Smooth muscle cell (in vitro differentiated cells): ENCODE results near the gene SLC22A7. TPM values are rescaled to one million over a fixed set of nuclear protein-coding genes. Genes with fewer than 3 reads are reported as not detected.

Source experiments
- DNase-seq: peaks from one replicate; lab custom pipeline; 2025; ENCODE audit not compliant: unreplicated experiment; lab: John Stamatoyannopoulos, UW
- H2AFZ ChIP-seq: fragments of 200-600 bp; sonication (generic); 2 replicates; pipeline ENCODE4 v1.6.0; 2016; ENCODE audit warnings: antibody characterized with exemption, low read depth, mild to moderate bottlenecking
- H3F3A ChIP-seq: fragments of 200-600 bp; sonication (generic); 2 replicates; pipeline ENCODE4 v1.6.0; 2017; ENCODE audit warnings: antibody characterized with exemption, low read depth
- H3K27ac ChIP-seq: fragments of 200-600 bp; sonication (generic); 2 replicates; pipeline ENCODE4 v1.5.1; 2016; ENCODE audit warnings: low read depth, mild to moderate bottlenecking
- H3K27me3 ChIP-seq: fragments of 200-600 bp; sonication (generic); 2 replicates; pipeline ENCODE4 v1.6.1; 2016; ENCODE audit warnings: low read depth, mild to moderate bottlenecking
- H3K36me3 ChIP-seq: fragments of 200-600 bp; sonication (generic); 2 replicates; pipeline ENCODE4 v1.5.1; 2016; ENCODE audit warnings: low read depth
- H3K4me1 ChIP-seq: fragments of 200-600 bp; sonication (generic); 2 replicates; pipeline ENCODE4 v1.5.1; 2016; ENCODE audit warnings: low read depth
- H3K4me2 ChIP-seq: fragments of 200-600 bp; sonication (generic); 2 replicates; pipeline ENCODE4 v1.6.0; 2016; ENCODE audit warnings: mild to moderate bottlenecking
- H3K4me3 ChIP-seq: fragments of 200-600 bp; sonication (generic); 2 replicates; pipeline ENCODE4 v1.5.1; 2016; ENCODE audit warnings: mild to moderate bottlenecking
- H3K79me2 ChIP-seq: fragments of 200-600 bp; sonication (generic); 2 replicates; pipeline ENCODE4 v1.6.0; 2016; ENCODE audit warnings: low read depth, mild to moderate bottlenecking
- H3K9ac ChIP-seq: fragments of 200-600 bp; sonication (generic); 2 replicates; pipeline ENCODE4 v1.6.0; 2016; ENCODE audit warnings: low read depth
- H3K9me3 ChIP-seq: fragments of 200-600 bp; sonication (generic); replicated peaks from 2 replicates; pipeline ENCODE4 v1.5.1; 2016; ENCODE audit warnings: low read depth
- H4K20me1 ChIP-seq: fragments of 200-600 bp; sonication (generic); 2 replicates; pipeline ENCODE4 v1.6.0; 2016; ENCODE audit warnings: low read depth
- WGBS: methylation state at CpG from one replicate; pipeline ENCODE4 v1.1.7; 2016; ENCODE audit warnings: low lambda C conversion rate; 5-methylcytosine and 5-hydroxymethylcytosine counted together
- polyA plus RNA-seq: library from polyadenylated mRNA; unstranded; fragments of >200 nt; fragmentation: Nextera tagmentation; extraction: Ambion mirVana; gene quantifications from 2 replicates; pipeline ENCODE4 v1.2.1, GENCODE V29; 2016
- total RNA-seq: library from RNA; depleted of rRNA; stranded (reverse); fragments of >200 nt; gene quantifications from 2 replicates; pipeline ENCODE4 v1.2.3, GENCODE V29; 2014
- TF ChIP-seq, protein P1 (sequence below): fragments of 200-600 bp; sonication (generic); IDR thresholded peaks from 2 replicates; pipeline ENCODE4 v1.5.1; 2017; ENCODE audit warnings: borderline replicate concordance, mild to moderate bottlenecking, antibody characterized with exemption; ENCODE audit not compliant: insufficient read depth, poor library complexity, severe bottlenecking

Gene SLC22A7
- total and polyA plus RNA-seq, 2 experiments from 2014 or later, result not detected

DNA sequence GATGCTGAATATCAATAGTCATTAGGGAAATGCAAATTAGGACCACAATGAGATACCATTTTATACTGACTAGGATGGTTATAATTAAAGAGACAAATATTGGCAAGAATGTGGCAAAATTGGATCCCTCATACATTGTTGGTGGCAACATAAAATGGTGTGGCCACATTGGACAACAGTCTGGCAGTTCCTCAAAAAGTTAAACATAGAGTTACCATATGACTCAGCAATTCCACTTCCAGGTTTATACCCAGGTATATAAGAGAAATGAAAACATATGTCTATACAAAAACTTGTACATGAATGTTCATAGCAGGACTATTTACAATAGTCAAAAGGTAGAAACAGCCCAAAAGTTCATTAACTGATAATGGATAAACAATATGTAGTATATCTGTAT lies 12.6 kb downstream of the SLC22A7 start:
- Histone ChIP-seq H3K9me3 (no peaks in the 10 kb centered on the region), H3K27ac (no peak overlapping the region), H4K20me1 (no peaks in the 10 kb centered on the region), H3K4me2 (no peak overlapping the region), H3K4me3 (no peak overlapping the region), H3K9ac (no peak overlapping the region), H3F3A (no peaks in the 10 kb centered on the region), H2AFZ (no peak overlapping the region), H3K4me1 (peaks cover 5% of the 10 kb centered on the region), H3K79me2 (no peaks in the 10 kb centered on the region), H3K36me3 (no peaks in the 10 kb centered on the region), H3K27me3 (peaks cover 11% of the 10 kb centered on the region)
- TF ChIP-seq, protein P1, sequence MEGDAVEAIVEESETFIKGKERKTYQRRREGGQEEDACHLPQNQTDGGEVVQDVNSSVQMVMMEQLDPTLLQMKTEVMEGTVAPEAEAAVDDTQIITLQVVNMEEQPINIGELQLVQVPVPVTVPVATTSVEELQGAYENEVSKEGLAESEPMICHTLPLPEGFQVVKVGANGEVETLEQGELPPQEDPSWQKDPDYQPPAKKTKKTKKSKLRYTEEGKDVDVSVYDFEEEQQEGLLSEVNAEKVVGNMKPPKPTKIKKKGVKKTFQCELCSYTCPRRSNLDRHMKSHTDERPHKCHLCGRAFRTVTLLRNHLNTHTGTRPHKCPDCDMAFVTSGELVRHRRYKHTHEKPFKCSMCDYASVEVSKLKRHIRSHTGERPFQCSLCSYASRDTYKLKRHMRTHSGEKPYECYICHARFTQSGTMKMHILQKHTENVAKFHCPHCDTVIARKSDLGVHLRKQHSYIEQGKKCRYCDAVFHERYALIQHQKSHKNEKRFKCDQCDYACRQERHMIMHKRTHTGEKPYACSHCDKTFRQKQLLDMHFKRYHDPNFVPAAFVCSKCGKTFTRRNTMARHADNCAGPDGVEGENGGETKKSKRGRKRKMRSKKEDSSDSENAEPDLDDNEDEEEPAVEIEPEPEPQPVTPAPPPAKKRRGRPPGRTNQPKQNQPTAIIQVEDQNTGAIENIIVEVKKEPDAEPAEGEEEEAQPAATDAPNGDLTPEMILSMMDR, result no peak
- DNase-seq, result no peak

GRCh38 chr6:43311666-43312065 lies 13.6 kb downstream of the SLC22A7 start:
- TF ChIP-seq, protein P1, result no peak
- no peak overlapping the region for H3K4me2 ChIP-seq
- H3K27me3 ChIP-seq, result peaks cover 11% of the 10 kb centered on the region
- no peaks in the 10 kb centered on the region for H3K36me3 ChIP-seq
- H3K4me3 ChIP-seq, result no peak overlapping the region
- H3K9me3 ChIP-seq, result no peaks in the 10 kb centered on the region
- H2AFZ ChIP-seq, result no peak overlapping the region
- no peaks in the 10 kb centered on the region for H3K79me2 ChIP-seq
- no peak overlapping the region for H3K9ac ChIP-seq
- no peak for DNase-seq
- H3K4me1 ChIP-seq, result peaks cover 5% of the 10 kb centered on the region
- WGBS, result 90% methylated on average over 3 of the region's 3 CpGs
- no peaks in the 10 kb centered on the region for H3F3A ChIP-seq
- no peaks in the 10 kb centered on the region for H4K20me1 ChIP-seq
- H3K27ac ChIP-seq, result no peak overlapping the region

GRCh38 chr6:43313813-43314212 lies 15.8 kb downstream of the SLC22A7 start:
- TF ChIP-seq, protein P1, result no peak
- 89% methylated on average over 1 of the region's 1 CpG for WGBS
- Histone ChIP-seq H3K4me1 (peaks cover 3% of the 10 kb centered on the region), H3K27me3 (peaks cover 5% of the 10 kb centered on the region), H3K79me2 (no peaks in the 10 kb centered on the region), H3K27ac (no peak overlapping the region), H2AFZ (no peak overlapping the region), H3K9ac (no peak overlapping the region), H3F3A (no peaks in the 10 kb centered on the region), H3K9me3 (no peaks in the 10 kb centered on the region), H4K20me1 (no peaks in the 10 kb centered on the region), H3K4me3 (no peak overlapping the region), H3K36me3 (no peaks in the 10 kb centered on the region), H3K4me2 (no peak overlapping the region)
- DNase-seq, result no peak

GRCh38 chr6:43318011-43318410 lies 20.0 kb downstream of the SLC22A7 start:
- Histone ChIP-seq H3K79me2 (no peaks in the 10 kb centered on the region), H3F3A (no peaks in the 10 kb centered on the region), H3K9ac (no peak overlapping the region), H3K27ac (no peak overlapping the region), H2AFZ (no peak overlapping the region), H3K4me3 (no peak overlapping the region), H3K4me1 (no peaks in the 10 kb centered on the region), H3K9me3 (no peaks in the 10 kb centered on the region), H3K27me3 (no peaks in the 10 kb centered on the region), H4K20me1 (no peaks in the 10 kb centered on the region), H3K36me3 (no peaks in the 10 kb centered on the region), H3K4me2 (no peak overlapping the region)
- TF ChIP-seq, protein P1, result no peak
- 90% methylated on average over 2 of the region's 2 CpGs for WGBS
- no peak for DNase-seq
